Activated naive CD4-positive, alpha-beta T cell treated with anti-CD3 and anti-CD28 coated beads, Interleukin-2, amount 50 U/mL, for 24 hours (primary cell): ENCODE measurements around the gene ROGDI.

ENCODE experiments used
- H3K27ac Mint-ChIP-seq: one replicate; pipeline ENCODE4 v1.8.0; 2021; ENCODE audit warnings: mild to moderate bottlenecking, mixed read lengths
- H3K27me3 Mint-ChIP-seq: one replicate; pipeline ENCODE4 v1.8.0; 2021; ENCODE audit warnings: mixed read lengths
- H3K36me3 Mint-ChIP-seq: one replicate; pipeline ENCODE4 v1.8.0; 2021; ENCODE audit warnings: mixed read lengths
- H3K4me1 Mint-ChIP-seq: one replicate; pipeline ENCODE4 v1.8.0; 2021; ENCODE audit warnings: mixed read lengths
- H3K4me3 Mint-ChIP-seq: one replicate; pipeline ENCODE4 v1.8.0; 2021; ENCODE audit warnings: mild to moderate bottlenecking, mixed read lengths
- H3K9me3 Mint-ChIP-seq: one replicate; pipeline ENCODE4 v1.8.0; 2021; ENCODE audit warnings: mixed read lengths

Gene ROGDI

DNA sequence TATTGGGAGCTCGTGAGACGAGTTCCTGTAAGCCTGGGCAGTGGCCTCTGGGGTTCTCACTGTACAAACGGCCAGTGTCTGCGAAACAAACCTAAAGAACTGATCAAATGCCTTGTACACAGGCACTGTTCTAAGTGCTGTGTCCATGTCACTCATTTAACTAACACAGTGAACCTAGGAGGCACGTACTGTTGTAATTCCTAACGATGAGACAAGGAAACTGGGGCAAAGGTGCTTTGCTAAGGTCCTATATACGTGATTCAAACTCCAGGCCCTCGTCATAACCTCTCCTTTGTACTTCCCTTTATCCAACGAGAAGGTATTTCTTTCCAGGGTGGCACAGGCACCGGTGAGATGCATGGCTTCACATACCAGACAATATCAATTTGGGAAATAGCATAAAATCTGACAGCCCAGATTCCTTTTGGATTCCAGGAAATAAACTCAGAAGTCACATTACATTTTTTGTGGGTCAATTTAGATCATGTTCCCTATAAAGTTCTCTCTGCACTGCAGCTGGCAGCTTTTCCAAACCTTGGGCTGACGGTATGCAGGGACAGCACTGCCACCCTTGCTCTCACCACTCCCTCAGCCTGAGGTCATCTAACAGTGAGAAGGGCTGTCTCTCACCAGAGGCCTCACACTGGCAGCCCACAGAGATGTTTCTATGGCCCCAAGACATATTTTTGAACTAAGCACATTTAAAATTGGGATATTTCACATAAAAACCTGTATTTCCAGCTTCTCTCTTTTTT lies 26.3 kb upstream of the ROGDI start:
- no peak overlapping the region for H3K27ac Mint-ChIP-seq
- H3K9me3 Mint-ChIP-seq = no peaks in the 10 kb centered on the region
- H3K36me3 Mint-ChIP-seq = peaks cover 12% of the 10 kb centered on the region

DNA sequence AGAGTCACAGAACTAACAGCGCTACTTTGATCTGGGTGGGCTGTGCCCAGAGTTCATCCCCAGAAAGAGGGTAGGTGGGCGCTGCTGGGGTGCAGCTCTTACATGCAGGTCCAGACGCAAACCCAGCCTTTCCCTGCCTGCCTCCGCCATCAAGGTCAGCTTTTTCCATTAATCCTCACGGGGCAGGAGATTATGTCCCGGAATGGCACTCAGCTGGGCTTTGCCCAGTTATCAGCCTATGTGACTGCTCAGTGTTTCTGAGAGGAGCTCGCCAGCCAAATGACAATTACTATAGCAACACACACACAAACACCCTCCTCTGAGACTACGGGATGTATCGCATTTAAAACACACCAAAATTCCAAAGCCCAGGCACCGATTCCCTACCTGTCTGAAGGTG lies 24.5 kb upstream of the ROGDI start:
- Mint-ChIP-seq H3K27ac (no peak overlapping the region), H3K4me1 (peaks cover 8% of the 10 kb centered on the region), H3K9me3 (no peaks in the 10 kb centered on the region), H3K4me3 (no peak overlapping the region), H3K36me3 (peaks cover 12% of the 10 kb centered on the region), H3K27me3 (no peaks in the 10 kb centered on the region)

More for the DNA sequence above, 26.3 kb upstream of the ROGDI start:
- peaks cover 16% of the 10 kb centered on the region for H3K4me1 Mint-ChIP-seq
- no peak overlapping the region for H3K4me3 Mint-ChIP-seq
- H3K27me3 Mint-ChIP-seq = no peaks in the 10 kb centered on the region

DNA sequence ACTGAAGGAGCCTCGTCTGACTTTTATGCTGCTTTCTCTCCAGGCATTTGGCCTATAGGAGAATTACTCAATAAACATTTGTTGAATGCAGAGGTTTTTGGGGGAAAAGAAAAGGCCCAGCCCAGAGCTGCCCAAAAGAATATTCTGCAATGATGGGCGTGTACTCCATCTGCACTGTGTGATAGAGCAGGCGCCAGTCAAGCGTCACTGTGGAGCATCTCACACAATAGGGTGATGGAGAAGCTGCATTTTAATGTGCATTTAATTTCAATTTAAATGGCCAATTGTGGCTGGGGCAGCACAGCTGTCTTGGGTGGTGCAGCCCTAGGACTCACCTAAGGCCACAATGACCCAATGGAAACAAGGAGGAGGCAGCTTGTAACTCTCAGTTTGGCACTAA lies 24.1 kb upstream of the ROGDI start:
- no peaks in the 10 kb centered on the region for H3K9me3 Mint-ChIP-seq
- H3K27ac Mint-ChIP-seq = no peak overlapping the region
- H3K36me3 Mint-ChIP-seq = peaks cover 13% of the 10 kb centered on the region
- no peak overlapping the region for H3K4me3 Mint-ChIP-seq
- H3K27me3 Mint-ChIP-seq = no peaks in the 10 kb centered on the region
- H3K4me1 Mint-ChIP-seq = peaks cover 8% of the 10 kb centered on the region

GRCh38 chr16:4825196-4825595 lies 22.8 kb upstream of the ROGDI start:
- Mint-ChIP-seq H3K27ac (peak overlapping the region; percentile 57), H3K27me3 (no peaks in the 10 kb centered on the region), H3K36me3 (peaks cover 8% of the 10 kb centered on the region), H3K9me3 (no peaks in the 10 kb centered on the region), H3K4me1 (no peaks in the 10 kb centered on the region), H3K4me3 (no peak overlapping the region)

DNA sequence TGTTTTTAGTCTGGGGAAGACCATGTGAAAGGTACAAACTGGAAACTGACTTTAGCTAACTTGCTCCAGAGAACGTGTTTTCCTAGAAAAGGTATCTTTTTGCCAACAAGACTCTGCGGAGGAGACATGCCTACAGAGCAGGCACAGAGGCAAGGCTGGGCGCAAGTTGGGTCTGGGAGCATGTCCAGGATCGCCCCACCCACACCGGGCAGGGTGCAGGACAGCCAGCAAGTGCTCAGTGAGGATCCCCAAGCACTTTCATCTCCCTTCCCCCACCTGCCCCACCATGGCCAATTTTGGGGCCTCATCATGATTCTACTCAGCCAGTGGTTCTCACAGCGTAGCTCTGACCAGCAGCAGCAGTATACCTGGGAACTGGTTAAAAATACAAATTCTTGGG lies 18.2 kb upstream of the ROGDI start:
- H3K27ac Mint-ChIP-seq = no peak overlapping the region
- peaks cover 15% of the 10 kb centered on the region for H3K36me3 Mint-ChIP-seq
- H3K9me3 Mint-ChIP-seq = no peaks in the 10 kb centered on the region
- no peaks in the 10 kb centered on the region for H3K4me1 Mint-ChIP-seq
- H3K27me3 Mint-ChIP-seq = no peaks in the 10 kb centered on the region
- no peak overlapping the region for H3K4me3 Mint-ChIP-seq

DNA sequence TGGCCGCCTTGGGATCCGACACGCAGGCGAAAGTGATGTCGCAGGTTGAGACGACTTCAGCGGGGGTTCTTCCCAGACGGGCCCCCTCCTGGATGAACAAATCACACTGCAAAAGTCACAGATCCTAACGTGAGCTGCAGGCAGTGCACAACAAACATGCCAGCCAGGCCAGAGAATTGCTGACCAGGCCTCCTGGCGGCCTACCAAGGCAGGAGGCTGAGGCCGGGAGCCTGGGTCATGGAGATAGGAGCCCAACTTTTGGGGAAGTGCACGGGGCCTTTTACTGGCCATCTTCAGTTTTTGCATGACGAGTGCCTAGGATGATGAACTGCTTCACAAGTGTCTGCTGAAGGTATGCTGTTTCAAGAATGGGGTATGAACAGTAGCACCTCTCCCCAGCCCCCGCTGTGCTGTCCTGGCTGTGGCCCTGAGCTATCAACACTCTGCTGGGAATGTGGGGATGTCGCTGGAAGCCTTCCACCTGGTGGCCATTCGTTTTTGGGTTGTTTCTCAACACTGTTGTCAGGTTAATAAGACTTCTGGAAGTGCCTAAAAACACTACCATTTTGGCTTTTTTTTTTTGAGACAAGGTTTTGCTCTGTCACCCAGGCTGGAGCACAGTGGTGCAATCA lies 12.2 kb upstream of the ROGDI start:
- H3K4me1 Mint-ChIP-seq = peaks cover 3% of the 10 kb centered on the region
- no peak overlapping the region for H3K27ac Mint-ChIP-seq
- no peaks in the 10 kb centered on the region for H3K27me3 Mint-ChIP-seq
- peaks cover 10% of the 10 kb centered on the region for H3K36me3 Mint-ChIP-seq
- no peak overlapping the region for H3K4me3 Mint-ChIP-seq
- H3K9me3 Mint-ChIP-seq = no peaks in the 10 kb centered on the region

DNA sequence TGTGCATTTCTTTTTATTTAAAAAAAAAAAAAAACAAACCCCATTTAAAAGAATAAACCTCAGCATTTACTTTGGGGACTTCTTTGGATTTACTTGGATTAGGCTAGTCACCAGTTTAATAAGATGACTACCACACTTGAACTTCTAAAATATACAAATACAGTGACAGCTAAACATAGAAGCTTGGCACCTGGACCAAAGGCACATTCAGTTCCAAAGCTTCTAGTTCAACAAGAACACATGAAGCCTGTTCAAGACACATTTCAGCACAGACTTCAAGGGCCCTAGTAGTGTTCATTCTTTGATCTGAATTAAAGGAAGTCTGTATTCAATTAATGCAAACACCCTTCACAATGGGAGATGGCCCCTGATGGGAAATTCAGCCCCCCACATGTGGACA lies 11.6 kb upstream of the ROGDI start:
- Mint-ChIP-seq H3K36me3 (peaks cover 10% of the 10 kb centered on the region), H3K4me3 (no peak overlapping the region), H3K27ac (no peak overlapping the region), H3K27me3 (no peaks in the 10 kb centered on the region), H3K9me3 (no peaks in the 10 kb centered on the region), H3K4me1 (peaks cover 3% of the 10 kb centered on the region)

- H3K36me3 Mint-ChIP-seq = peaks cover 6% of the 10 kb centered on the region
These were observed 11.0 kb upstream of the ROGDI start for GRCh38 chr16:4813251-4814003.

DNA sequence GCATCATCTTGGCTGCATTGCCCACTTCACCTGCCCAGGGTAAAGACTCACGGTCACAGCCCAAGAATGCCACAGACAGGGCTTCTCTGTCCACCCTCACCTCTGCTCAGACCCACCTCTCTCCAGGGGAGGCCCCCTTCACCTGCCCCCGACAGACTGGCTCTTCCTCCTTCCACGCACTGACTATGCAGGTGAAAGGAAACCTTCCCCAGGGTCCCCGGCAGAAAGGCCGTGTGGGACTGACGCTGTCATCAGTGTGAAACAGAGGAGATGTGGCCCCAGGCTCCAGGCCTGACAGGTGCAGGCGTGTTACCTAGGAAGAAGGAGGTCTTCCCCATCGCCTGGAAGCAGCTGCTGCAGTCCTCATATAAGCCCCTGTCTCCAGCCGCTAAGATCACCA lies 9.3 kb upstream of the ROGDI start:
- Mint-ChIP-seq H3K36me3 (peaks cover 6% of the 10 kb centered on the region), H3K9me3 (no peaks in the 10 kb centered on the region), H3K4me1 (peaks cover 3% of the 10 kb centered on the region), H3K27me3 (no peaks in the 10 kb centered on the region), H3K27ac (peak overlapping the region; percentile 10), H3K4me3 (no peak overlapping the region)

More at GRCh38 chr16:4813251-4814003, 11.0 kb upstream of the ROGDI start:
- Mint-ChIP-seq H3K27ac (no peak overlapping the region), H3K4me3 (no peak overlapping the region), H3K9me3 (no peaks in the 10 kb centered on the region), H3K27me3 (no peaks in the 10 kb centered on the region), H3K4me1 (peaks cover 3% of the 10 kb centered on the region)

GRCh38 chr16:4811242-4811641 lies 8.8 kb upstream of the ROGDI start:
- Mint-ChIP-seq H3K4me1 (peaks cover 3% of the 10 kb centered on the region), H3K27me3 (no peaks in the 10 kb centered on the region), H3K9me3 (no peaks in the 10 kb centered on the region), H3K36me3 (peaks cover 6% of the 10 kb centered on the region), H3K27ac (no peak overlapping the region), H3K4me3 (no peak overlapping the region)

- H3K4me3 Mint-ChIP-seq = no peak overlapping the region
- H3K4me1 Mint-ChIP-seq = peaks cover 9% of the 10 kb centered on the region
- no peaks in the 10 kb centered on the region for H3K27me3 Mint-ChIP-seq
- peaks cover 4% of the 10 kb centered on the region for H3K36me3 Mint-ChIP-seq
- no peaks in the 10 kb centered on the region for H3K9me3 Mint-ChIP-seq
- H3K27ac Mint-ChIP-seq = no peak overlapping the region
These were observed 3.8 kb upstream of the ROGDI start for GRCh38 chr16:4806280-4806679.

DNA sequence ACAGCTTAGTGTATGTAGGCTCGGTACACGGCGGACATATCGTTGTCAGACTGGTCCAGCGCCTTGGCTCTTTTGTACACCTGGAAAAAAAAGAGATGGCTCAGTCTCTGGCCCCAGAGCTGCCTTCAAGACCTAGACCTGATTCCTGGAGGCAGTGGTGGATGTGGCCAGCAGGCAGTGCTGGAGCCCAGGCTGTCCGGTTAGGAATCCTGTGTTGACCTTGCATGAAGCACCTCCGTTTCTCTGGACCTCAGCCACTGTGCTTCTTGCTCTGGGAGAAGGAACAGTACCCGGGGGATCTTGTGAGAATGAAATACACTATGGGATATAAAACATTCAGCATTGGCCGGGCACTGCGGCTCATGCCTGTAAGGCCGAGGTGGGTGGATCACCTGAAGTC lies 2.8 kb upstream of the ROGDI start:
- Mint-ChIP-seq H3K27ac (no peak overlapping the region), H3K36me3 (peaks cover 4% of the 10 kb centered on the region), H3K27me3 (no peaks in the 10 kb centered on the region), H3K4me1 (peaks cover 9% of the 10 kb centered on the region), H3K9me3 (no peaks in the 10 kb centered on the region), H3K4me3 (no peak overlapping the region)

DNA sequence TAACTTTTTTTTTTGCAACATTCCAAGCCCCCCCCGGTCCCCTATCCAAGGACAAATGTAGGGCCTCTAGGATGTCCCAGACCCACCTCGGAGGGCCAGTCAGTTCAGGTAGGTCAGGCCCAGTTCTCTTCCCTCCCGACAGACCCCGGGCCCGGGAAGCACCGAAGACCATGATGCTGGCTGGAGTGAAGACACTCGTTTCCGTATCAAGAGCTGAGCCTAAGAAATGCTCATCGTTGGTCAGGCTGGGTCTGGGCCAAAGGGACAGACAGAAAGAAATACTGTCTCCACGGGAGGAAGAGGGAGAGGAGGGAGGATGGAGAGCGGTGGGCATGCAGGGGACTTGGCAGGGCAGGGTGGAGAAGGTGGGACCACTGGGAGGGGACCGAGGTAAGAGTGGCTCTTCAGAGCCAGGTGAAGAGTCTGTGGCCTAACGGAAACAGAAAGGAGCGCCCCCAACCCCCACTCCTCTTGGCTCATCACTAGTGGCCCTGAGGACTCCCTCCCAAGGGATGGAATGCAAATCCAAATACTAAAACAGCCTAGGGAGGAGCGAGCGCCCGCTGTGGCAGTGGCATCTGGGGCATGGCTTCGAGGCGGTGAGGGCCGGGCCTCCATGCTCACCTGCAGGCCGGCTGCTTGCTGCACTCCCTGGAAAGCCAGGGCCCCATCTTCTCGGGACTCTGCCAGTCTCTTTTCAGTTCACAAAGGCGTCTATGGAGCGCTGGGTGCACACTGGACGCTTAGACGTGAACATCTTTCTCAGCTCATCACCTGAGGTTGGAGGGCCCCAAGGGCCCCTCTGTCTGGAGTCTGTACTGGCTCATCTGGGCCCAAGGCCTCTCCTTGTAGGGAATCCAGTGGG lies 1.7 kb upstream of the ROGDI start:
- H3K36me3 Mint-ChIP-seq = peaks cover 4% of the 10 kb centered on the region
- H3K4me3 Mint-ChIP-seq = peak overlapping the region; percentile 62
- peaks cover 9% of the 10 kb centered on the region for H3K4me1 Mint-ChIP-seq
- no peak overlapping the region for H3K27ac Mint-ChIP-seq
- H3K9me3 Mint-ChIP-seq = no peaks in the 10 kb centered on the region
- H3K27me3 Mint-ChIP-seq = no peaks in the 10 kb centered on the region

DNA sequence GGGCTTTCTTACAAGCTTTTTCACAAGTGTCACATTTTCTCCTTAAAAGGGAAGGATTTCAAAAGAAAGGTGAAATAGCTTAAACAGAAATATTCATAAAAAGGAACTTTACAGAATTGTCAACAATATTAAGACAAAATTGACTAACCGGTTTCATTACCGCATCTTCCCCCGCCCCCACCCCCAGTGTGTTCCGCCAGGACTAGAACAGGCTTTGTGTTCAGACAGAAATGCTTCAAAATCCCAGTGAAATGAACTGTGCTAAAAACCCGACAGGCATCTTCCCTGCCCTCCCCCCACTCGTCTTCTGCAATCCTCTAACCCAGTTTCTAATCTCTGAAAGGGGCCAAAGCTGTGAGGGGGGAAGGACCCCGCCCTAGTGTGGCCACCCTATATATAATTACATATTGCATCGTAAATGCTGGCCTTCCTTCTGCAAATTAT lies 990 bp upstream of the ROGDI start:
- peak overlapping the region; percentile 46 for H3K27ac Mint-ChIP-seq
- peak overlapping the region; percentile 81 for H3K4me3 Mint-ChIP-seq
- H3K9me3 Mint-ChIP-seq = no peaks in the 10 kb centered on the region
- peaks cover 4% of the 10 kb centered on the region for H3K36me3 Mint-ChIP-seq
- H3K27me3 Mint-ChIP-seq = no peaks in the 10 kb centered on the region
- H3K4me1 Mint-ChIP-seq = peaks cover 9% of the 10 kb centered on the region

GRCh38 chr16:4802659-4803287 lies 340 bp upstream of the ROGDI start:
- H3K4me1 Mint-ChIP-seq = peaks cover 9% of the 10 kb centered on the region
- no peak overlapping the region for H3K27ac Mint-ChIP-seq
- no peaks in the 10 kb centered on the region for H3K9me3 Mint-ChIP-seq
- peak overlapping the region; percentile 85 for H3K4me3 Mint-ChIP-seq
- H3K36me3 Mint-ChIP-seq = peaks cover 4% of the 10 kb centered on the region
- no peaks in the 10 kb centered on the region for H3K27me3 Mint-ChIP-seq
